Measurements from ENCODE around the gene HDAC8. TPM values are rescaled to one million over a fixed set of nuclear protein-coding genes. Genes with fewer than 3 reads are reported as not detected.
"Not testable (repeated sequence)": the region's sequence is repeated elsewhere in the genome, so short reads cannot be mapped to it uniquely, and the experiment has no call there.

Gene HDAC8
- total RNA-seq, 1 experiment from 2014 or later, result 26.2 TPM

DNA sequence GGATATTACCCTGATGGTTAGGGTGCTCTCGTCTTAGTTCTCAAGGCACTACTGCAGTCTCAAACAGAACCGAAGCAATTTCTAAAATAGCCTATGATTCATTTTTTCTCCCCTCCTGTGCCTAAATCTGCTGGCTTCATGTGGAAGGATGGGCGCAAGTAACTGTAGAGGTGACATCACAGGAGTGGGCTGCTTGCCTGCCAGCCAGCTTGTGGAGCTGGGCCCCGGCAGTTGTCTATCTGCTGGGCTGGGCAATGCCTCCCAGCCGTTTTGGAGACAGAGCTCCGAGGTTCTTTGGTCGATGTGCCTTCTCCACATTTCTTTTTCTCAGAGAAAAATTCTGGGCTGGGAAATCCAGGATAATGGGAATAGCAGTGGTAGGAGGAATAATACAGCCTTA, 232.6 kb downstream of the HDAC8 start:
- CTCF ChIA-PET, result no interaction called here
- H3K36me3 Mint-ChIP-seq (ENCODE audit: insufficient read depth, unreplicated experiment), result no peaks in the 10 kb centered on the region
- H3K4me3 Mint-ChIP-seq (ENCODE audit: unreplicated experiment), result no peak overlapping the region
- Histone ChIP-seq H3K4me1 (no peaks in the 10 kb centered on the region), H3K9me3 (no peaks in the 10 kb centered on the region), H3K36me3 (ENCODE audit: control insufficient read depth, insufficient read depth, low read length) (no peaks in the 10 kb centered on the region), H3K4me3 (ENCODE audit: low read depth, low read length) (no peak overlapping the region), H3K27me3 (replicated peaks; ENCODE audit: control insufficient read depth, insufficient read depth, low read length) (no peaks in the 10 kb centered on the region)
- no peaks in the 10 kb centered on the region for H3K4me1 Mint-ChIP-seq (ENCODE audit: low read depth, unreplicated experiment)
- intact Hi-C loops (cut with micrococcal nuclease; ENCODE audit: unreplicated experiment), result no loop called here
- DNase-seq, result no peak
- no peaks in the 10 kb centered on the region for H3K9me3 Mint-ChIP-seq (ENCODE audit: unreplicated experiment)
- POLR2A ChIA-PET, result no interaction called here
- TF ChIP-seq, protein P1, sequence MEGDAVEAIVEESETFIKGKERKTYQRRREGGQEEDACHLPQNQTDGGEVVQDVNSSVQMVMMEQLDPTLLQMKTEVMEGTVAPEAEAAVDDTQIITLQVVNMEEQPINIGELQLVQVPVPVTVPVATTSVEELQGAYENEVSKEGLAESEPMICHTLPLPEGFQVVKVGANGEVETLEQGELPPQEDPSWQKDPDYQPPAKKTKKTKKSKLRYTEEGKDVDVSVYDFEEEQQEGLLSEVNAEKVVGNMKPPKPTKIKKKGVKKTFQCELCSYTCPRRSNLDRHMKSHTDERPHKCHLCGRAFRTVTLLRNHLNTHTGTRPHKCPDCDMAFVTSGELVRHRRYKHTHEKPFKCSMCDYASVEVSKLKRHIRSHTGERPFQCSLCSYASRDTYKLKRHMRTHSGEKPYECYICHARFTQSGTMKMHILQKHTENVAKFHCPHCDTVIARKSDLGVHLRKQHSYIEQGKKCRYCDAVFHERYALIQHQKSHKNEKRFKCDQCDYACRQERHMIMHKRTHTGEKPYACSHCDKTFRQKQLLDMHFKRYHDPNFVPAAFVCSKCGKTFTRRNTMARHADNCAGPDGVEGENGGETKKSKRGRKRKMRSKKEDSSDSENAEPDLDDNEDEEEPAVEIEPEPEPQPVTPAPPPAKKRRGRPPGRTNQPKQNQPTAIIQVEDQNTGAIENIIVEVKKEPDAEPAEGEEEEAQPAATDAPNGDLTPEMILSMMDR (IDR thresholded peaks at IDR 0.05; ENCODE audit: insufficient read depth in 1 of 2, low read depth in 1 of 2, low read length in 1 of 2, severe bottlenecking in 1 of 2, unreplicated experiment in 1 of 2), result no peak
- no TSS peak for BruUV-seq (replicated peaks)
- H3K27me3 Mint-ChIP-seq (ENCODE audit: insufficient read depth, unreplicated experiment), result no peaks in the 10 kb centered on the region
- H3K27ac Mint-ChIP-seq (ENCODE audit: unreplicated experiment), result no peak overlapping the region

- H3K27ac Mint-ChIP-seq (ENCODE audit: unreplicated experiment), result no peak overlapping the region
- no peaks in the 10 kb centered on the region for H3K9me3 ChIP-seq
- no peak overlapping the region for H3K4me3 Mint-ChIP-seq (ENCODE audit: unreplicated experiment)
- H3K4me1 Mint-ChIP-seq (ENCODE audit: low read depth, unreplicated experiment), result no peaks in the 10 kb centered on the region
- peaks cover 5% of the 10 kb centered on the region for H3K36me3 Mint-ChIP-seq (ENCODE audit: insufficient read depth, unreplicated experiment)
- no peaks in the 10 kb centered on the region for H3K27me3 Mint-ChIP-seq (ENCODE audit: insufficient read depth, unreplicated experiment)
- no peak overlapping the region for H3K4me3 ChIP-seq (ENCODE audit: low read depth, low read length)
- intact Hi-C loops (cut with micrococcal nuclease; ENCODE audit: unreplicated experiment), result no loop called here
- POLR2A ChIA-PET, result no interaction called here
- DNase-seq, result no peak
- H3K4me1 ChIP-seq, result no peaks in the 10 kb centered on the region
- CTCF ChIA-PET, result no interaction called here
- H3K36me3 ChIP-seq (ENCODE audit: control insufficient read depth, insufficient read depth, low read length), result no peaks in the 10 kb centered on the region
- TF ChIP-seq, protein P1 (IDR thresholded peaks at IDR 0.05; ENCODE audit: insufficient read depth in 1 of 2, low read depth in 1 of 2, low read length in 1 of 2, severe bottlenecking in 1 of 2, unreplicated experiment in 1 of 2), result no peak
- H3K9me3 Mint-ChIP-seq (ENCODE audit: unreplicated experiment), result peaks cover 19% of the 10 kb centered on the region
- no peaks in the 10 kb centered on the region for H3K27me3 ChIP-seq (replicated peaks; ENCODE audit: control insufficient read depth, insufficient read depth, low read length)
- no TSS peak for BruUV-seq (replicated peaks)
Observed at GRCh38 chrX:72330131-72330530, 242.5 kb downstream of the HDAC8 start.

DNA sequence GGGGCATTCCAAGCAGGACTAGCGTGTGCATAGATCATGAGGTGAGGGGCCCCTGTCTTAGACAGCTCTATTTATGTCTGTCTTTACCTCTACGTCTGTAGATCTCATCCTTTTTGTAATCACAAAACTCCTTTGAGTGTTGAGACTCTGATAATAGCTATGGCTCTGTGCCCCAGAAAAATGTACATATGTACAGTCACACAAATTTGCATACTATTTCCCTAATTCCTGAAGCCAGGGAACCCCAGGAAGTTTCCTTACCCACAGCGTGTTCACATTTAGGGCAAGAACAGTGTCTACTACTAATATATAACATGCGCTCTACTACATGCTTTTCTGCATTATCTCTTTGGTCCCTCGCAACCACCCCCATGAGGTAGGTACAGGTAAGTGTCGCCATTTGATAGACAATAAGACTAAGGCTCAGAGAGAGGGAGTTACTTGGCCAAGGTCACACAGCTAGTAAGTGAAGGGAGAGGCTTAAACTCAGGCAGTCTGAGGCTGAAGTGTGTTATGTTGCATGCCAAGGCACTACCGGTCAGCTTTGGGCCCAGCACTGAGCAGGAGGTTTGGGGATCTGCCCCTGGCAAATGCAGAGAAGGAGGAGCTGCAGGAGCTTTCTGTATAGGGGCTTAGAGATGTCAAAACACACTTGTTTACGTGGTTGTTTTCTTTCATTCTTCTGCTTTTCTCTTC, 245.9 kb downstream of the HDAC8 start:
- intact Hi-C loops (cut with micrococcal nuclease; ENCODE audit: unreplicated experiment), result no loop called here
- TF ChIP-seq, protein P1 (IDR thresholded peaks at IDR 0.05; ENCODE audit: insufficient read depth in 1 of 2, low read depth in 1 of 2, low read length in 1 of 2, severe bottlenecking in 1 of 2, unreplicated experiment in 1 of 2), result no peak
- ChIA-PET CTCF (no interaction called here), POLR2A (no interaction called here)
- no peak for DNase-seq
- H3K4me3 Mint-ChIP-seq (ENCODE audit: unreplicated experiment), result no peak overlapping the region
- H3K27ac Mint-ChIP-seq (ENCODE audit: unreplicated experiment), result no peak overlapping the region
- peaks cover 19% of the 10 kb centered on the region for H3K9me3 Mint-ChIP-seq (ENCODE audit: unreplicated experiment)
- H3K27me3 Mint-ChIP-seq (ENCODE audit: insufficient read depth, unreplicated experiment), result no peaks in the 10 kb centered on the region
- Histone ChIP-seq H3K9me3 (no peaks in the 10 kb centered on the region), H3K4me3 (ENCODE audit: low read depth, low read length) (no peak overlapping the region), H3K36me3 (ENCODE audit: control insufficient read depth, insufficient read depth, low read length) (no peaks in the 10 kb centered on the region), H3K27me3 (replicated peaks; ENCODE audit: control insufficient read depth, insufficient read depth, low read length) (no peaks in the 10 kb centered on the region), H3K4me1 (no peaks in the 10 kb centered on the region)
- no peaks in the 10 kb centered on the region for H3K4me1 Mint-ChIP-seq (ENCODE audit: low read depth, unreplicated experiment)
- no TSS peak for BruUV-seq (replicated peaks)
- peaks cover 5% of the 10 kb centered on the region for H3K36me3 Mint-ChIP-seq (ENCODE audit: insufficient read depth, unreplicated experiment)

- H3K4me3 ChIP-seq (ENCODE audit: low read depth, low read length); H3K36me3 ChIP-seq (ENCODE audit: control insufficient read depth, insufficient read depth, low read length); H3K4me3 Mint-ChIP-seq (ENCODE audit: unreplicated experiment); H3K4me1 ChIP-seq; H3K27me3 ChIP-seq (replicated peaks; ENCODE audit: control insufficient read depth, insufficient read depth, low read length); DNase-seq; H3K9me3 ChIP-seq; H3K4me1 Mint-ChIP-seq (ENCODE audit: low read depth, unreplicated experiment); H3K36me3 Mint-ChIP-seq (ENCODE audit: insufficient read depth, unreplicated experiment); intact Hi-C loops (cut with micrococcal nuclease; ENCODE audit: unreplicated experiment); H3K27me3 Mint-ChIP-seq (ENCODE audit: insufficient read depth, unreplicated experiment); H3K27ac Mint-ChIP-seq (ENCODE audit: unreplicated experiment); H3K9me3 Mint-ChIP-seq (ENCODE audit: unreplicated experiment); BruUV-seq (replicated peaks); POLR2A ChIA-PET: not testable (repeated sequence)
- CTCF ChIA-PET, result interaction anchor here (0.6 kb wide), 1 partner anchor 221 kb away, joined by 4 read pairs; no protein-coding TSS in a partner anchor
Observed at GRCh38 chrX:72319651-72320050, 253.0 kb downstream of the HDAC8 start.

Data from Caco-2 (cell line).